GM19043 (cell line): ENCODE results near the gene SERAC1.
"Not testable (repeated sequence)": the region's sequence is repeated elsewhere in the genome, so short reads cannot be mapped to it uniquely, and the experiment has no call there.

Experiments
- ATAC-seq: cut with Tn5 transposase; IDR thresholded peaks from one replicate; pipeline ENCODE4 v1.9.1; 2021; ENCODE audit warnings: low read depth; ENCODE audit not compliant: unreplicated experiment

The SERAC1 gene

DNA sequence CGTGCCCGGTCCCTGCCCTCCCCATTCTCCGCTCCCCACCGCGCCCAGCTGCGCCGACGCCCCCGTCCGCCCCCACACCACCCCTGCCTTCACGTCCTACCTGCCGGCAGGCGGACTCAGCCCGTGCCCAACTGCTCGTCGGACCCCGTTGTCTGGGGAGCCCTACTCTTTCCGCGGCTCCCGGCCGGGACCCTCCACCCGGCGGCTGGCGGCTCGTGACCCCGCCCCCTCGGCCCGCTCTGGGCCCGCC, at the start of gene SERAC1:
SERAC1 (minus strand) TSS at position 223 of the 250 bp plus-strand sequence. CDS start 9,899 bp downstream, outside the sequence.
- ATAC-seq: peak; percentile 30

DNA sequence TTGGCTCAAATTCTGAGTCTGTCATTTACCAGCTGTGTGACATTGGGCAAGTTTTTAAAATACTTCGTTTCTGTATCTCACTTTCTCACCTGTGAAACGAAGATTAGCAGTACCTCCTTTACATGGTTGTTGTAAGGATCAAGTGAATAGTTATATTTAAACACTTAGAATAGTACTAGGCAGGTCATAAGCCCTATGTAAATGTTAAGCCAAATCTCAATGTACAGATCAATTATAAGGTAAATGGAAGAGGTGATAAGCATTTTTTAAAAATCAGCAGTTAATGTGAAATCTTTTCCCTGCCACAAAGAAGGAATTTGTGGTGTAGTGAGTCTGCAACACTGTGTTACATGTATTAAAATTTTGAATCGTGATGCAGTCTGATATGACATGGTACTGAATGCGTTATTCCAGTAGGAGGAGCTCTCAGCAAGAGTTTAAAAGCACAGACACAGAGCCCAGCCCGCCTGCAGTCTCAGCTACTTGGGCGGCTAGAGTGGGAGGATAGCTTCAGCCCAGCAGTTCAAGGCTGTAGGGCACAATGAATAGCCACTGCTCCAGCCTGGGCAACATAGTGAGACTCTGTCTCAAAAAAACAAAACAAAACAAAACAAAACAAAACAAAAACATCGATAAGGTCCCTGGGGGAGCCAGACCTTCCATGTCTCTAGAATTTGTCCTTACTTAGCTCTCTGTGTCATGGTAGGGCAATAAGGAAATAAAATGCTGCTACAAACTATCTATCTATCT, 46.0 kb upstream of the SERAC1 start:
- peak; percentile 81 for ATAC-seq

DNA sequence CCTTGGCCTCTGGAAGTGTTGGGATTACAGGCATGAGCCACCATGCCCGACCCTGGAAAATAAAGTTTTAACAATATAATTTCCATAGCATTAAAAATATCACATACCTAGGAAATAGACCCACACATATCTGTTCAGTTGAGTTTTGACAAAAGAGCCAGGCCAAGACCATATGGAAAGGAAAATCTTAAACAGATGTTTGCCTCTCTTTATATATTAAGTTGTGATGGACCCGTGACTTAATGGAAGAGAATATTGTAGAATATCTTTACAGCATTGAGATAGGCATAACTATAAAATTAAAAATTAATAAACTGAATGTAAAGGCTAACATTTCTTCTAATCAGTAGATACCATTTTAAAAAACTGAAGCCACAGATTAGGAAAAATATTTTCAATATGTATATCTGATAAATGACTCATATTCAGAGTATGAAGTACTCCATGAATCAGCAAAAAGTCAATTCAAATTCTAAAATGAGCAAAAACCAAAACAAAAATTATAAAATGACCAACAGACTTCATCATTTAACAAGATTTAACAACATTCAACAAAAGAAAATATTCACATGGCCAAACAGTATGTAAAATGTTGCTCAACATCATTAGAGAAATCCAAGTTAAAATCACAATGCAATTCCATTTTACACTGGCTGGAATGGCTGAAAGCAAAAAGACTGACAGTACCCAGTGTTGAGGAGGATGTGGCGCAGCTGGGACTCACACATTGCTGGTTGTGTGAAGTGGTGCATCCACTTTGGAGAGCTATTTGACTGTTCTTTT, 43.4 kb upstream of the SERAC1 start:
- no peak for ATAC-seq

DNA sequence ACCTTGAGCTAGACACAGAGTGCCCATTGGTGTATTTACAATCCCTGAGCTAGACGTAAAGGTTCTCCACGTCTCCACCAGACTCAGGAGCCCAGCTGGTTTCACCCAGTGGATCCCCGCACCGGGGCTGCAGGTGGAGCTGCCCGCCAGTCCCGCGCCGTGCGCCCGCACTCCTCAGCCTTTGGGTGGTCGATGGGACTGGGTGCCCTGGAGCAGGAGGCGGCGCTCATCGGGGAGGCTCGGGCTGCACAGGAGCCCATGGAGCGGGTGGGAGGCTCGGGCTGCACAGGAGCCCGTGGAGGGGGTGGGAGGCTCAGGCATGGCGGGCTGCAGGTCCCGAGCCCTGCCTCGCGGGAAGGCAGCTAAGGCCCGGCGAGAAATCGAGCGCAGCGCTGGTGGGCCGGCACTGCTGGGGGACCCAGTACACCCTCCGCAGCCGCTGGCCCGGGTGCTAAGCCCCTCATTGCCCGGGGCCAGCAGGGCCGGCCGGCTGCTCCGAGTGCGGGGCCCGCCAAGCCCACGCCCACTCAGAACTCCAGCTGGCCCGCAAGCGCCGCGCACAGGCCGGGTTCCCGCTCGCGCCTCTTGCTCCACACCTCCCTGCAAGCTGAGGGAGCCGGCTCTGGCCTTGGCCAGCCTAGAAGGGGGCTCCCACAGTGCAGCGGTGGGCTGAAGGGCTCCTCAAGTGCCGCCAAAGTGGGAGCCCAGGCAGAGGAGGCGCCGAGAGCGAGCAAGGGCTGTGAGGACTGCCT, 41.7 kb upstream of the SERAC1 start:
- ATAC-seq: not testable (repeated sequence)

DNA sequence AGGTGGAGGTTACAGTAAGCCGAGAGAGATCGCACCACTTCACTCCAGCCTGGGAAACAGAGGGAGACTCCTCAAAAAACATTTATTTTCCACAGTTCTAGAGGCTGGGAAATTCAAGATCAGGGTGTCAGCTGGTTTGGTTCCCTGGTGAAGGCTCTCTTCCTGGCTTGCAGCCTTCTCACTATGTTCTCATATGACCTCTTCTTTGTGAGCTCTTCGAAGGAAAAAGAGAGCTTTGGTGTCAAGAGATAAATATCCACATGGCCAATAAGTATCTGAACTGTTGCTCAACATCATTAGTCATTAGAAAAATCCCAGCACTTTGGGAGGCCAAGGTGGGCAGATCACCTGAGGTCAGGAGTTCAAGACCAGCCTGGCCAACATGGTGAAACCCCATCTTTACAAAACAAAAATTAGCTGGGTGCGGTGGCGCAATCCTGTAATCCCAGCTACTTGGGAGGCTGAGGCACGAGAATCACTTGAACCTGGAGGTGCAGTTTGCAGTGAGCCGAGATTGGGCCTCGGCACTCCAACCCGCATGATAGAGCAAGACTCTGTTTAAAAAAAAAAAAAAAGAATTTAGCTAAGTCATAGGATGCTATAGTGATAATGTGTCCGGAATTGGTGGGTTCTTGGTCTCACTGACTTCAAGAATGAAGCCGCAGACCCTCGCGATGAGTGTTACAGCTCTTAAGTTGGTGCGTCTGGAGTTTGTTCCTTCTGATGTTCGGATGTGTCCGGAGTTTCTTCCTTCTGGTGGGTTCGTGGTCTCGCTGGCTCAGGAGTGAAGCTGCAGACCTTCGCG, 40.4 kb upstream of the SERAC1 start:
- ATAC-seq: not testable (repeated sequence)

DNA sequence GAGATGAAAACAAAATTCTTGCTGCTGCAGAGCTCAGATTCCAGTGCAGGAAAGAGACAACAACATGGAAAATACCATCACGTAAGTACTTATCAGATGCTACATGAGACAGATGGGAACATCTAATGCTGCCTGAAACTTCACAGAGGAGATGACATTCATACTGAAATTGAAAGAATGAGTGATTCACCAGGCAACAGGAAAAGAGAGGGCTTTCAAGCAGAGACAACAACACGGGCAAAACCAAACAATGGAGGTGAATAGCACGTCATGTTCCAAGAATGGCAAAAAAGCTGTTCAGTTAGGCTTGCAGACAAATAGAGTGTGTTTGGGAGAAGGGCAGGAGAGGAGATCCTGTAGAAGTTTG, 39.3 kb upstream of the SERAC1 start:
- ATAC-seq: peak; percentile 93

DNA sequence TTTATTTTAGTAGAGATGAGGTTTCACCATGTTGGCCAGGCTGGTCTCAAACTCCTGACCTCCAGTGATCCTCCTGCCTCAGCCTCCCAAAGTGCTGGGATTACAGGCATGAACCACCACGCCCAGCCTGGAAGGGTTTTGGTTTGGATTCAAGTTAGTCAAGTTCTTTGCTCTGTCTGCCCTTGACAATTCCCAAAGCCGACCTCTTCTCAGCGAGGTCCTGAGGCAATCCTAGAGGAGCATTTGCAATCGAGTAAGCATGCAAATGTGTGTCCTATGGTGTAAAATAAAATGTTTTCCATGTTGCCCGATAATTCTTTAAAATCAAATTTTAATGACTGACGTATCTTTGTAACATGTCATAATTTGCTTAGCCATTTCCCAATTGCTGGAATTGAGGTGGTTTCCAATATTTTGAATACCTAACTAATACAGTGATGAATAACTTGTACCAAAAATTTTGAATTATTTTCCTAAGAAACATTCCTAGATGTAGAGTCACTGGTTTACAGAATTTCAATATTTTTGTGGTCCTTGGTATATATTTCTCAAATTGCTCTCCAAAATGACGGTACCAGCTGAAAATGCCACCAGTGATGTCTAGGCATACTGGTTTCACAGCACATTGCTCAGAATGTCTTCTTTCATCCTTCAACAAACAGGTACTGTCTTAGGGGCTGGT, 38.8 kb upstream of the SERAC1 start:
- peak; percentile 25 for ATAC-seq

DNA sequence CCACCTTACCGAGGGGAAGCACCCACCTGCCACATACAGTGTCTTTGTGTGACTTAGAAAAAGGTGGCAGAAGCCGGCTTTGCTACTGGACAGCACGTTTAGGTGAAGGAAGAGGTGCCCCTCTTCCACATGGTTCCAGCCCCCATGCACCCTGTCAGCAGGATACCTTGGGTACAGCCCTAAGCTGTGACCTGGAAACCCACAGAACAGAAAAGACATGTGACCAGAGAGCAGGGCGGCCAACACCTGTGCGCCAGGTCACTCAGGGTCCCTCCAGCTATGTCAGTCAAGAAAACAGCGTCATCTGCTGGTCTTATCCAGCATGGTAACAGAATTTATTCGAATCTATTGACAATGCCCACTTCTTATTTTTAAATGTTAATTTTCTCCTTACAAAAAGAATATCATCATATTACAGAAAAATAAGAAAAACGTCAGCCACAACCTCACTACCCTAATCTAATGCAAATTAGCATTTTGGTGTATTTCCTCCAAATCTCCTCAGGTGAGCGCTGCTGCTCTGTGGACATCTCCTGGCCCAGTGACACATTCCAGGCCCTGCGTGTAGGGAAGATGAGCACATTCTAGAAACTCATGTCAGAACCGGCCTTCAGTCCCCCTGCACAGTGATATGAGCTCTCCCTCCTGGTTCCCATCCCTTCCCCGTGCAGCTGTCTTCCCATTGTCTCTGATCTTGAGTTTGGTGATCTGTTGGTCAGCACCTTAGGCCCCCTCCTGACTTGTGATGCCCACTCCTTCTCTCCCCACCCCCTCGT, 37.3 kb upstream of the SERAC1 start:
- no peak for ATAC-seq

DNA sequence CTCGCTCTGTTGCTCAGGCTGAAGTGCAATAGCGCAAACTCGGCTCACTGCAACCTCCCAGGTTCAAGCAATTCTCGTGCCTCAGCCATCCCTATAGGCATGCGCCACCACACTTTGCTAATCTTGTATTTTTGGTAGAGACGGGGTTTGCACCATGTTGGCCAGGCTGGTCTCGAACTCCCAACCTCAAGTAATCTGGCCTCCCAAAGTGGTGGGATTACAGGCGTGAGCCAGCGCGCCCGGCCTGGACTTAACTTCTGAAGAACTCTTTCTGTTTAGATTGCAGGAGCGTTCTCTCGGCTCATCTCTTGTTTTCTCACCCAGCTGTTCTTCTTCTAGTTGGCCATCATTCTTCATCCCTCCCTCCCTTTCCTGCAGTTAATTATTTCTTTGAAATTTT, 30.4 kb upstream of the SERAC1 start:
- no peak for ATAC-seq

DNA sequence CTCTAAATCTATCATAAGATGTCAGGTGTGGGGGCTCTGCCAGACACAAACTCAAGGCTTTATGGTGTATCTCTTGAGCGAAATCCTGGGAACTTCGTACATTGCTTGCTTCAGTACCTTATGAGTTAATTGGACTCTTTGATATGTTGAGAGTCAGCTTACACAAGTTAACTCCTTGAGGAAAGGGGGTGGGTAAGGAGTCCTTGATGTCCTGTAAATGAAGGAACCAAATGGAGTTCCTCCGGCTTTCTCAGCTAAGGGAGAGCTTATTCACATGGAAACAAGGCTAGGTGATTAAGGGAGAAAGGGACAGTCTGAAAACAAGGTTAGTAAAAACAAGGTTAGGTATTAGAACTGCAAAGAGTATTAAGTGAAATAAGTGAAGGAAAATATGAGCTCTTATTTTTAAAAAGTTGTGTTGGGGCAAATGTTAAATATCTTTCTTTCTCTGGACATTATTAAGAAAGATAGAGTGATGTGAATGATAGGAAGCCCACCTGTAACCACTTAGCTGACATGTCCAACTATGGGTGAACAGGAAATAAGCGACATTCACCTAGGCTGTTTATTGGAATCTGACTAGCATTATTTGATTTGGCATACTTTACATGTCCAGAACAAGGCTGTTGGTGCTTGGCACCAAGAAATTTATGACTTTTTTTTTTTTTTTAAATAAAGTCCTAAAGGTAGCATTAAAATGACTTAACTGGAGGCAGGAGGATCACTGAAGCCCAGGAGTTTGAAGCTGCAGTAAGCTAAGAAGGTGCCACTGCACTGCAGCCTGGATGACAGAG, 26.6 kb upstream of the SERAC1 start:
- no peak for ATAC-seq

DNA sequence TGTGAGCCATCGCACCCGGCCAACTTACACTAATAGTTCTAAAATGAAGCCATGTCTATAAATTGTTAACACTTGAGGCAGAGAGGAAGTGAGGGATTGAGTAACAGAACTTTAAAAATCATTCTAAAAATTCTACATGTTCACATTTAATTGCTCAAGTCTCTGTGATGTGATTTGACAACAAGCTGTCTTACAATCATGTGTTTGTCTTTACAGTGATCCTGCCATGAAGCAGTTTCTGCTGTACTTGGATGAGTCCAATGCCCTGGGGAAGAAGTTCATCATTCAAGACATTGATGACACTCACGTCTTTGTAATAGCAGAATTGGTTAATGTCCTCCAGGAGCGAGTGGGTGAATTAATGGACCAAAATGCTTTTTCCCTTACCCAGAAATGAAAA, 23.7 kb upstream of the SERAC1 start:
- ATAC-seq: no peak

DNA sequence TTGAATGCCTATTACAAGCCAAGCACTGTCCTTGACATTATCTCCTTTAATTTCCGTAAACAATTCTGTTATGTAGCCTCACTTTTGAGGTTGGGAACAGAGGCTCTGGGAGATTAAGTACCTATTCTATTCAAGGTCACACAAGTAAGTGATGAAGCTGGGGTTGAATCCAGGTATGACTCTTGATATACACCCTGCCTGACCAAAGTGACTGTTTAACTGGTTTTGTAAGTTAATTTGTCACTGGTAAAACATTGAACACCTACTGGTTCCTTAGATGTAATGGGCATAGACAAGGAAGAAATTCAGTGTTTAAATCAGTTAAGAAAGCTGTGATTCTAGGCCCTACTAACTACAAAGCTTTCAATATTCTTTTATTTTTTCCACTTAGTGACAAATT, 23.0 kb upstream of the SERAC1 start:
- no peak for ATAC-seq

DNA sequence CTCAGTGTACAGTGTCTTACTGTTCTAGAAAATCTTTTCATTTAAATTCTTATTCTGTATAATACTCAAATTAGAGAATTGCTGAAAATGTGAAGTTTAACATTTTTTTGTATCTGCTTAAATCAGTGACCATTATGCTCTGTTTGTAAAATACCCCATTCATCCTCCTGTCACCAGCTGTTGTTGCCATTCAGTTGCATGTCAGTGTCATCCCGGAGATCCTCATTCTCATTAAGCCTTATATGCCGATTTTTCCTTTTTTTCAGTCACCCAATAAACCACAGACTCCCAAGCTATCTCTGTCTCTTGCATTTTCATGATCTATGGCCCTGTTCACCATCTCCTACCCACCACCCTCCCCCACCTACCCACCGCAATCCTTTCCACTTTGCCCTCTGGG, 20.5 kb upstream of the SERAC1 start:
- no peak for ATAC-seq

DNA sequence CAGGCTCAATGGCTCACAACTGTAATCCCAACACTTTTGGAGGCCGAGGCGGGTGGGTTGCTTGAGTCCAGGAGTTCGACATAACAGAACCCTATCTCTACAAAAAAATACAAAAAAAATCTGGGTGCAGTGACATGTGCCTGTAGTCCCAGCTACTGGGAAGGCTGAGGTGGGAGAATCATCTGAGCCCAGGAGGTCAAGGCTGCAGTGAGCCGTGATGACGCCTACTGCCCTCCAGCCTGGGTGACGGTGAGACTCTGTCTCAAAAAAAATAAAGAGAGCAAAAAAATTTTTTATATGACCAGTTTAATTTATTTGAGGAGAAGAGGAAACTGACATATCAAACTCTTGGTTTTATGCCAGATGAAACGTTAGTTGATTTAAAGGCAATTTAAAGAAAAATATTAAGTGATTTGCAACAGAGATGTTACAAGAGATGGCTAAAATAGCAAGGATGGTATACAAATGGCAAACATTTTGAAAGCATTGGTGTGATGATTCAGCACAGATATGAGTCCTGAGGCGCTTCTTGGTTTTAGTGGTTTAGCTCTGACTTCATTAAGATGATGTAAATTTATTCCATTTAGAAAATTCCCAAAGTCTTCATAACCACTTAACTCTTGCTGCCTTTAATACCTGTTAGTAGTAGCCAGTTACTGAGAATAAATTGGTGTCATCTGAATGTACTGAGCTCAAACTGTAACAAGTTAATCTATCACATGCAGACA, 17.8 kb upstream of the SERAC1 start:
- no peak for ATAC-seq

DNA sequence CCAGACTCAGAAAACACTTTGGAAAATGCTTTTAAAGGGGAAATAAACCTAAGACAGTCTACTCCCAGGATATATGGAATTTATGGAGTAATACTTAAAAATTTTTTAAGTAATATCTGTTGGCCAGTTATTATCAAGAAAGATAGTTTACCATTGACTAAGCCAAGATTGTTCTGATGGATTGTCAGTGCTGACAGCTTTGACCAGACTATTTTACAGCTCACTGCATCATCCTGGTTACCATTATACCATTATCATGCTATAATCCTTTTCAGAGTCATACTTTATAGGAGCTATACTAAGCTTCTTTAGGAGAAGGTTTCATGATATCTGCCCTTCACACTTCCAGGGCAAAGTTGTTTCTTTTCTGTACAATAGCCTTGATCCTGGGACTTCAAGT, 16.5 kb upstream of the SERAC1 start:
- no peak for ATAC-seq

DNA sequence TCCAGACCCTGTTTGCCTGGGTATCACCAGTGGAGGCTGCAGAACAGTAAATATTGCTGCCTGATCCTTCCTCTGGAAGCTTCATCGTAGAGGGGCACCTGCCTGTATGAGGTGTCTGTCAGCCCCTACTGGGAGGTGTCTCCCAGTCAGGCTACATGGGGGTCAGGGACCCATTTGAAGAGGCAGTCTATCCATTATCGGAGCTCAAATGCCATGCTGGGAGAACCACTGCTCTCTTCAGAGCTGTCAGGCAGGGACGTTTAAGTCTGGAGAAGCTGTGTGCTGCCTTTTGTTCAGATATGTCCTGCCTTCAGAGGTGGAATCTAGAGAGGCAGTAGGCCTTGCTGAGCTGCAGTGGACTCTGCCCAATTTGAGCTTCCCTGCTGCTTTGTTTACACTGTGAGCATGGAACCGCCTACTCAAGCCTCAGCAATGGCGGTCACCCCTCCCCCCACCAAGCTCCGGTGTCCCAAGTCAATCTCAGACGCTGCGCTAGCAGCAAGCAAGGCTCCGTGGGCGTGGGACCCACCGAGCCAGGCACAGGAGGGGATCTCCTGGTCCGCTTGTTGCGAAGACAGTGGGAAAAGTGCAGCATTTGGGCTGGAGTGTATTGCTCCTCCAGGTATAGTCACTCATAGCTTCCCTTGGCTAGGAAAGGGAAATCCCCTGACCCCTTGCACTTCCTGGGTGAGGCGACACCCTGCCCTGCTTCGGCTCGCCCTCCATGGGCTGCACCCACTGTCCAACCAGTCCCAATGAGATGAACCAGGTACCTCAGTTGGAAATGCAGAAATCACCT, 15.3 kb upstream of the SERAC1 start:
- ATAC-seq: not testable (repeated sequence)

DNA sequence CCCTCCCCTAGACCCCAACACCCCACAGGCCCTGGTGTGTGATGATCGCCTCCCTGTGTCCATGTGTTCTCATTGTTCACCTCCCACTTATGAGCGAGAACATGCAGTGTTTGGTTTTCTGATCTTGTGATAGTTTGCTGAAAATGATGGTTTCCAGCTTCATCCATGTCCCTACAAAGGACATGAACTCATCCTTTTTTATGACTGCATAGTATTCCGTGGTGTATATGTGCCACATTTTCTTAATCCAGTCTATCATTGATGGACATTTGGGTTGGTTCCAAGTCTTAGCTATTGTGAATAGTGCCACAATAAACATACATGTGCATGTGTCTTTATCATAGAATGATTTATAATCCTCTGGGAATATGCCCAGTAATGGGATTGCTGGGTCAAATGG, 9.7 kb upstream of the SERAC1 start:
- not testable (repeated sequence) for ATAC-seq
